Stimulated activated CD4-positive, alpha-beta T cell treated with anti-CD3 and anti-CD28 coated beads, Interleukin-1b, Interleukin-23, amount 100 ng/mL, for 1 hour (primary cell): ENCODE measurements around the gene SPX.

Source experiments
- DNase-seq, 2 donors: peaks; one replicate each; pipeline ENCODE4 v3.0.0-alpha.2; 2020; ENCODE audit warnings: low read depth in 2 of 2

Gene SPX

DNA sequence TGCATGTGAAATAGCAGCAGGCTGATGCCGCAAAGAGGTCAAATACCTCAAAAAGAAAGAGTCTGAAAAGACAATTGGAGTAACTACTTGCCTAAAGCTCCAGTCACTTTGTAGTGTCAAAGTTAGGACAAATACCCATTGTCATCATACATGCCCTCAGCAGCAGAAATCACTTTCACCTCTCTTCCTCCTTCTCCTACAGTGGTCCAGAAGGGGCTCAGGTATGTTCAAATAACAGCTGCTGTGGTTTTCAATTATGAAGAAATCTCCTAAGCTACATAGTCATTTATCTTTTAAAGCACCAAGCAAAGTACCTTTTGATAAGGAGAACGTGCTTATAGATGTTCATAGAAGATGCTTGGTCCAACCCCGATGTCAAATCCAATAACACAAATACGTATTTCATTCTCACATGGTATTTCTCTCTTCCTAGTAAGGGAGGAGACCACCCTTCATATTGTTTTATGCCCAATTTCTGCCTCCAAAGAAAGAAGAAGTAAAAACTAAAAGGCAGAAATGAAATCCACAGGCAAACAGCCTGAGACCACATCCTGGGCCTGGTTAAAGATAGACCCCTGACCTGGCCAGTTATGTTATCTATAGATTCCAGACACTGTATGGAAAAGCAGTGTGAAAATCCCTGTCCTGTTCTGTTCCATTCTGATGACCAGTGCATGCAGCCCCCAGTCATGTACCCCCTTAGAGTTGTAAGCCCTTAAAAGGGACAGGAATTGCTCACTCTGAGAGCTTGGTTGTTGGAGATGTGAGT lies 54.8 kb downstream of the SPX start:
- DNase-seq: no peak
